Measurements from ENCODE around the gene PCAT7. TPM values are rescaled to one million over a fixed set of nuclear protein-coding genes. Genes with fewer than 3 reads are reported as not detected.

Gene PCAT7
- total RNA-seq, 1 donor: 0.43 TPM

- DNase-seq (ENCODE audit: low read depth): peak; percentile 92
- H3K4me3 ChIP-seq (ENCODE audit: low read depth, low read length): no peak overlapping the region
- peak; percentile 80 for TF ChIP-seq CTCF (IDR thresholded peaks at IDR 0.05; ENCODE audit: insufficient read depth, low read depth, low read length)
These were observed 48.6 kb downstream of the PCAT7 start for GRCh38 chr9:94603259-94604160.

GRCh38 chr9:94606646-94607422 lies 52.0 kb downstream of the PCAT7 start:
- H3K4me3 ChIP-seq (ENCODE audit: low read depth, low read length): no peak overlapping the region
- DNase-seq (ENCODE audit: low read depth): no peak
- no peak for TF ChIP-seq CTCF (IDR thresholded peaks at IDR 0.05; ENCODE audit: insufficient read depth, low read depth, low read length)

DNA sequence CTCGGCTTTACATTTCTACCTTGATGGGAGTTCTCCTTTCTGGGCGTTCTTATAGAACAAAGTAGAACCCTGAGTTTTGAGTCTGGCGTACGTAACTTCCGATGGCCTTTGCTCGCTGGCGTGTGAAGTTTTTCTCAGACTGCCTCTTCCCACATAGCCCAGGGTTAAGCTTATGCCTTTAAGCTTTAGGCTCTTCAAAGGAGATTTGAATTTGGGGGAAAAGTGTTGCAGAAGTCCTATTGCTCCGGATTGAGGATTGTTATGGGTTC lies 52.5 kb downstream of the PCAT7 start:
- TF ChIP-seq CTCF (IDR thresholded peaks at IDR 0.05; ENCODE audit: insufficient read depth, low read depth, low read length): no peak
- DNase-seq (ENCODE audit: low read depth): no peak

DNA sequence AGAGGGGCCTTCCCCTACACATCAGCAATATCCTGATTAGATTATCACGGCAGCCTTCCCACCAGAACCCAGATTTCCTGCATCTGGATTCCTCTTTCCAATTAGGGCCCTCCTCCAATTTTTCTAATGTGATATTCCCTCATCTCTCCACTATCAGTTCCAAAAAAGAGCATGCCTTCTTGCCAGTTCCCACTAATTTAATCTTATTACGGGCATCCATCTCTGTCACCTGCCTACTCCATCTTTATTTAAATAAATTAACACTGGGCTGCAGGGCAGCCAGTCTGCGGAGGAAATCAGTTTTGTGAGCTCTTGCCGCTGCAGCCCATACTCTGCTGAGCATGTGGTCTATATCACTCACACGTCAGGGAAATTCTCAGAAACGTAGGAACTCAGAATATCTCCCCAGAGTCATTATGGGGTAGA lies 55.3 kb downstream of the PCAT7 start:
- peak; percentile 14 for DNase-seq (ENCODE audit: low read depth)
- TF ChIP-seq CTCF (IDR thresholded peaks at IDR 0.05; ENCODE audit: insufficient read depth, low read depth, low read length): no peak
- H3K4me3 ChIP-seq (ENCODE audit: low read depth, low read length): no peak overlapping the region

More for the DNA sequence above, 52.5 kb downstream of the PCAT7 start:
- no peak overlapping the region for H3K4me3 ChIP-seq (ENCODE audit: low read depth, low read length)

GRCh38 chr9:94611638-94612068 lies 56.8 kb downstream of the PCAT7 start:
- DNase-seq (ENCODE audit: low read depth): no peak
- TF ChIP-seq CTCF (IDR thresholded peaks at IDR 0.05; ENCODE audit: insufficient read depth, low read depth, low read length): no peak
- no peak overlapping the region for H3K4me3 ChIP-seq (ENCODE audit: low read depth, low read length)

DNA sequence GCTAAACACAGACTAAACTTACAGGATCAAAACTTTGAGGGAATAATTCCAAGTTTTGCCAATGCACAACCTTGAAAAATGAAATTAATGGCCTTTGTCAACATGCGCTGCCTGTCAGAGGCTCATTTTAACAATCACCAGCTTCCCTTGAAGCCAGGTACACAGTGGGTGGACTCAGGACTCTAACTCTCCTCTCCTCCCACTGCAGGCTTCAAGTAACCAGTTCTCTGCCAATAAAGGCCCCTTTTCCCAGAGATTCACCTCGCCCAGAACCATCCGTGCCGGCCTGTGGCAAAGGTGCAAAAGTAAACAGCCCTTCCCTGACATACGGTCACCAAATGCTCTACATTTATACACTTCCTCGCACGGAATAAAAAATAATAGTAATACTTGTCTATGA lies 57.2 kb downstream of the PCAT7 start:
- no peak for DNase-seq (ENCODE audit: low read depth)
- H3K4me3 ChIP-seq (ENCODE audit: low read depth, low read length): no peak overlapping the region
- TF ChIP-seq CTCF (IDR thresholded peaks at IDR 0.05; ENCODE audit: insufficient read depth, low read depth, low read length): no peak

All from fibroblast of villous mesenchyme (primary cell).